ENCODE measurements around the gene NDUFA7. TPM values are rescaled to one million over a fixed set of nuclear protein-coding genes. Genes with fewer than 3 reads are reported as not detected.
"Not testable (repeated sequence)": the region's sequence is repeated elsewhere in the genome, so short reads cannot be mapped to it uniquely, and the experiment has no call there.

NDUFA7 gene
- total RNA-seq, 1 donor from 2014 or later: 45.2 TPM

DNA sequence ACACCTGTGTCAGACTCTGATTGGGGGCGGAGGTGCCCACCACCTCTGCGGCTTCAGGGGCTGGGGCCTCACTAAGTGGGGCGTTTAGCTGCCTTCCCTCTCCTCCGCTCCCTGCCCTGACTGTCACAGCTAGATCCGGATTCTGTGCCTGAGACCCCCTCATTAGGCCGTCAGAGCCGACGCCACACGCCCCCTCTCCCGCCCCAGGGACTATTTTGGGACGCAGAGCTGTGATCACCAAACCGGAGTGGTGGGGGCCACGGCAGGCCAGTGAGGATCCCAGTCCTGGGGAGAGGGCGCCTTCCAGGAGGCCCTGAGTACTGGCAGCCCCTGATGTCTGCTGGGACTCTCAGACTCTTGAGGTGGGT is 21.1 kb upstream of the NDUFA7 start:
- DNase-seq (ENCODE audit: low spot score): no peak

DNA sequence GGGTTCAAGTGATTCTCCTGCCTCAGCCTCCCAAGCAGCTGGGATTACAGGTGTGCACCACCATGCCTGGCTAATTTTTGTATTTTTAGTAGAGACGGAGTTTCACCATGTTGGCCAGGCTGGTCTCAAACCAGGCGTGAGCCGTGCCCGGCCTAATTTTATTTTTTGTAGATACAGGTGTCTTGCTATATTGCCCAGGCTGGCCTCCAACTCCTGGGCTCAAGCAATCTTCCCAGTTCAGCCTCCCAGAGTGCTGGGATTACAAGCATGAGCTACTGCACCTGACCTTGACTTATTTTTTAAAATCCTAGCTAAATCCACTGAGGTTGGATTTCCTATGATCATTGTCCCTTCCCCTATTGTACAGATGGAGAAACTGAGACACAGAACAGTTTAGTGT is 20.3 kb upstream of the NDUFA7 start:
- not testable (repeated sequence) for DNase-seq (ENCODE audit: low spot score)

DNA sequence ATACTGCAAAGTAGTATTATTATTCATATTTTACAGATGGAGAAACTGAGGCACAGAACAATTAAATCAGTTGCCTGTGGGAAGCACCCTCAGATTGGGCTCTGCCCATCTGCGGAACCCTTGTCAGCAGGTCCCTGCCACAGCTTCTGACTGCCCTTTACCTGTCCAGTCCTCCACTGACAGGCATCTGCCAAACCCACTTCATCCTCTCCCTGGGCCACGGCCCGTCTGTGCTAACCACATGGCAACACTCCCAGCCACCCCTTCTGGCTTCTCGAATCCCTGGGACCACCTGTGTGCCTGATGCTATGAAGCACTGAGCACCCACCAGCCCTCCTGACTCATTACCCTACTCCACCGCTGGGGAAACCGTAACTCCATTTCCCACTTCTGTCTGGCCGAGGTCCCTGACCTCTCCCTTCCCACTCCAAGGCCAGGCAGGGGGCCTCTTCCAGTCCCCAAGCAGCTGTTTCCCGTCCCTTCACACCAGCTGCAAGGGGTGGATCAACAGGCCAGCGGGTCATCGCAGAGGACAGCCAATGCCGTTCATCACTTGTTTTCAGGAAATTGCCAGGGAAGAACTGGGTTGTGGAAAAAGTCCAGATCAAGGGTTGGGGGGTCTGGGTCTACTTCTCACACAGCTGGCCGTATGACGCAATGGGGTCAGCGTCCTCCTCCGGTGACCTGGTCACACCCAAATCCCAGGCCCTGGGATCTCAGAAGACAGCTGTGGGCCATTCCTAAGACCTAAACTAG is 19.3 kb upstream of the NDUFA7 start:
- peak; percentile 18 for DNase-seq (ENCODE audit: low spot score)

GRCh38 chr19:8338835-8339234 is 17.7 kb upstream of the NDUFA7 start:
- no peak for DNase-seq (ENCODE audit: low spot score)

GRCh38 chr19:8337728-8338127 is 16.6 kb upstream of the NDUFA7 start:
- DNase-seq (ENCODE audit: low spot score): no peak

DNA sequence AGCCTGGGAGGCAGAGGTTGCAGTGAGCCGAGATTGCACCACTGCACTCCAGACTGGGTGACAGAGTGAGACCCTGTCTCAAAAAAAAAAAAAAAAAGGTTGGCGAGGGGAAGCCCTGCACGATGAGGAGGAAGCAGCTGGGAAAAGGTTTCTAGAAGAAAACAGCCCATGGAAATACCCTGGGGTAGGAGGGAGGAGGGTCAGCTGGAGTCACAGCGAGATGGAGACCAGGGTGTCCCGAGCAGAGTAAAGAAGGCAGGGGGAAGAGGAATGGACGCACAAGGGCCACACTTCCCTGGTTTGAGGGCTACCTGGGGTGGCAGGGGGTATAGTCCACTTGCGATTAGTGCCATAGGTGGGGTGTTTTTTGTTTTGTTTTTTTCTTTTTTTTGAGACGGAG is 15.5 kb upstream of the NDUFA7 start:
- no peak for DNase-seq (ENCODE audit: low spot score)

DNA sequence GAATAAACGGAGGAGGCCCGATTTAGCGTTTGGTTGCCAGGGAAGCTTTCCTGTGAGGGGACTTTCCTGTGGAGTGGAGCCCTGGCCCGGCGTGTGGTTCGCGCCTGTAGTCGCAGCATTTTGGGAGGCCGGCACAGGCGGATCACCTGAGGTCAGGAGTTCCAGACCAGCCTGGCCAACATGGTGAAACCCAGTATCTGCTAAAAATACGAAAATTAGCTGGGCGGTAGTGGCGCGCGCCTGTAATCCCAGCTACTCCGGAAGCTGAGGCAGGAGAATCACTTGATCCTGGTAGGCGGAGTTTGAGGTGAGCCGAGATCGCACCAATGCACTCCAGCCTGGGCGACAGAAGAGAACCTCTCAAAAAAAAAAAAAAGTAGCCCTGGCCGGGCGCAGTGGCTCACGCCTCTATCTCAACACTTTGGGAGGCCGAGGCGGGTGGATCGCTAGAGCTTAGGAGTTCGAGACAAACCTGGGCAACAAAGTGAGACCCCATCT is 14.9 kb upstream of the NDUFA7 start:
- DNase-seq (ENCODE audit: low spot score): no peak

DNA sequence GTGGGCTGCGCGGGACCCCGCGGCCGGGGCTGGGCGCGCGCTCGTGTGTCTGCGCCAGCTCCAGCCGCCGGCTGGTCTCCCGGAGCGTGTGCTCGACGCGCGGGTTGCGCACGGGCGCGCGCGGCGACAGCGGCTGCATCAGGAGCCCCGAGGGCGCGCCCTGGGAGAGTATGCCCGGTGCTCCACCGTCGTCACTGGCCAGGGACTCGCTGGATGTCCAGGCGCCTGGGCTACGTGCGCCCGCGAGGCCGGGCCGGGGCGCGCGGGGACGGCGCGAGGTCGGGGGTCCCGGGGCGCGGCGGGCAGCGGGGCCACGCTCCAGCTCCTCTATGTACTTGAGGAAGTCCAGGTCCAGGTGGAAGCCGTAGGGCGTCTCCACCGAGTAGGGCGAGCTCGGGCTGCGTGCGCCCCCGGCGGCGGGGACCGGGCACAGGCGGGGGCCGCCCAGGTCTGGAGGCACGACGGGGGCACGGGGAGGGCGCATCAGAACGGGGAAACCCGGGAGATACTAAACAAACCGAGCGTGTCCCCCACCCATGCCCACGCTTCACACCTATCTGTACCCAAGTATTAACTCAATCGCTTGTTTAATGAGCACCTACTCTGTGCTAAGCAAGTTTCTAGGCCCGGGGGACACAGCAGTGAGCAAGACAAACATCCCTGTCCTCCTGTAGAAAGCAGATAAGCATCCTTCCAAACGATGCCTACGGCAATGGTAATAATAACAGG is 14.3 kb upstream of the NDUFA7 start:
- DNase-seq (ENCODE audit: low spot score): no peak

GRCh38 chr19:8334458-8335342 is 13.5 kb upstream of the NDUFA7 start:
- peak; percentile 37 for DNase-seq (ENCODE audit: low spot score)

DNA sequence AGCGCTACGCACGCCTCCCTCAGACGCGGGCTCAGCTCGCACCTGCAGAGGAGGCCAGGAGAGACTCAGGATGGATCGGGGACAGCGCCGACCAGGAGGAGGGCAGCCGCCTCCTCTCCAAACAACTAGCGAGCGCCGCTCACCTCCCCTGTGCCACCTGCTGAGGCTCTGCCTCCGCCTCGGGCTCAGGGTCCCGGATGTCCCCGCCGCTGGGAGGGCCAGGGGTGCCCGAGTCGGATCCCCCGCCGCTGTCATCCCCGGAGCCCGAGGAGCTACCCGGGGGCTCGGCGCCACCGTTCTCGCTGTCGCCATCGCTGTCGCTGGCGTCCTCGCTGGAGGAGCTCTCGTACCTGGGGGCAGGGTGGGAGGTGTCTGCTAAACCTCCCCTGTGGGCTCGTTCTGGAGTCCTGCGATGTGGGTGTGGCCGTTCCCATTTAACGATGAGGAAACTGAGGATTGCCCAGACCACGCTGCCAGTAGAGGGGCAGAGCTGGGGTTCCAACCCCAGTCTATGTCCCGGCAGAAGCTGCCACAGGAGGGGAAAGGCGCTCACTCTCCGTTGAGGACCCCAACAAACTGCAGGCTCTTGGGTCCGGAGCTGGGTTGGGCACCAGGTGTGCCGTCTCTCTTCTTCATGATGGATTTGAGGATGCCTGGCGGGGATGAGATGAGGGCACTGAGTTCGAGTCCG is 12.7 kb upstream of the NDUFA7 start:
- DNase-seq (ENCODE audit: low spot score): no peak

GRCh38 chr19:8332976-8333766 is 12.0 kb upstream of the NDUFA7 start:
- DNase-seq (ENCODE audit: low spot score): no peak

- no peak for DNase-seq (ENCODE audit: low spot score)
Measured at GRCh38 chr19:8331263-8331845, 10.2 kb upstream of the NDUFA7 start.

DNA sequence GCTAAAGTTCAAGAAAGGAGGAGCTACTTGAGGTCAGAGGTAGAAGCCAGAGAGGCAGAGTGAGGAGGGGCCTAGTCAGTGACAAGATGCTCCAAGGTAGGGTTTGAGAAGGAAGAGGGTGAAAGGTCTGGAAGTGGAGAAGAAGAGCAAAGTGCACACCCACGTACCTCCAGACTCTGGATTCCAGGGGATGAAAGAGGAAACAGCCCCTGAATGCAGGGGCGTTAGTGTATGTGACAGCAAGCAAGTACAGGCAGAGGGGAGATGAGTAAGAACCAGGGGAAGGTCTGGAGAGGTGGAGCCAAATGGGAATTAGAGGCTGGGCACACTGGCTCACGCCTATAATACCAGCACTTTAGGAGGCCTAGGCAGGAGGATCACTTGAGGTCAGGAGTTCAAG is 8.8 kb upstream of the NDUFA7 start:
- no peak for DNase-seq (ENCODE audit: low spot score)

DNA sequence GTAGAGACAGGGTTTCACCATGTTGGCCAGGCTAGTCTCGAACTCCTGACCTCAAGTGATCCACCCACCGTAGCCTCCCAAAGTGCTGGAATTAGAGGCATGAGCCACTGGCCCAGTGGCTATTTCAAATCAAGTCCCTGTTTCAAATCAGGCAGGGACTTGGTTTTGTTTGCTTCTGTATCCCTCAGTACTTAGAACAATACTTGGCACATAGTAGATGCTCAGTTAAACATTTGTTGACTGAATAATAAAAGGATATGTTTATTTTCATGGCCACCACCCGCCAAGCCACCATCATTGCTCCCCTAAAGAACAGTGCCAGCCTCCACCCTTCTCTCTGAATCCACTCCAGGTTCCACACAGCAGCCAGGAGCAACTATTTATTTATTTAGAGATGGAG is 4.3 kb upstream of the NDUFA7 start:
- DNase-seq (ENCODE audit: low spot score): no peak

GRCh38 chr19:8324186-8325050 is 3.2 kb upstream of the NDUFA7 start:
- DNase-seq (ENCODE audit: low spot score): no peak

DNA sequence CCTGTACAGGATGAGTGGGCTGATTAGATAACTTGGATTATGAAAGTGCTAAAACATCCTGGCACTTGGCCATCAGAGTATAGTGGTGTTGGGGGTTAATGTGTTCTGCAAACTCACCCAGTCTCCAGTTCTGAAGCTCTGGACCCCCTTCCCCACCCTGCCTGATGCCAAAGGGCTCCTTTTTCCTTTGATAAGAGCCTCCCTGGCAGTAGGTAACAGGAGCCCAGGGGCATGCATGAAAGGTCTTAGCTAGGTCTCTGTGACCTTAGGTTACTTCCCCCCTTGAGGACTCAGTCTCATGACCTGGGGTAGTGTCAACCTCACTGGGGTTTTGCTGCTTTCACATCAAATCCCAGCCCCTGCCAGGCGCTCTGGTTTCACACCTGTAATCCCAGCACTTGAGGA is 2.6 kb upstream of the NDUFA7 start:
- no peak for DNase-seq (ENCODE audit: low spot score)

GRCh38 chr19:8322638-8322997 is 1.4 kb upstream of the NDUFA7 start:
- DNase-seq (ENCODE audit: low spot score): no peak

GRCh38 chr19:8321986-8322637 is 937 bp upstream of the NDUFA7 start:
- no peak for DNase-seq (ENCODE audit: low spot score)

GRCh38 chr19:8320564-8321066 is 560 bp downstream of the NDUFA7 start:
- no peak for DNase-seq (ENCODE audit: low spot score)
